PC-3 (cell line): ENCODE measurements around the gene NDUFAF3. TPM values are rescaled to one million over a fixed set of nuclear protein-coding genes. Genes with fewer than 3 reads are reported as not detected.
A peak's percentile ranks its signal among the peaks of the same experiment; 100 is the strongest.

Experiments
- ATAC-seq: fragments of 200-7000 bp; cut with Tn5 transposase; 2 replicates; pipeline ENCODE4 v1.9.1; 2020; ENCODE audit warnings: mild to moderate bottlenecking, moderate library complexity
- BruUV-seq: library from RNA; stranded (reverse); fragments of 400-500 nt; replicated peaks from 2 replicates; lab custom pipeline; 2021; lab: Mats Ljungman, UMichigan
- CTCF ChIA-PET: fragments of 300-600 bp; sonication (Branson Sonifier 250); formaldehyde crosslinking; loops from one replicate; lab custom pipeline; 2022; ENCODE audit warnings: antibody characterized with exemption; lab: Charles Lee
- POLR2A ChIA-PET: fragments of 300-600 bp; sonication (Branson Sonifier 250); formaldehyde crosslinking; loops from one replicate; lab custom pipeline; 2022; ENCODE audit warnings: antibody characterized with exemption; ENCODE audit not compliant: unreplicated experiment; lab: Charles Lee
- DNase-seq: peaks from one replicate; pipeline ENCODE4 v3.0.0-alpha.2; 2015
- H2AFZ ChIP-seq: fragments of 300-600 bp; sonication (generic); 2 replicates; pipeline ENCODE4 v1.6.0; 2016; ENCODE audit warnings: antibody characterized with exemption, low read length
- H3F3A ChIP-seq: fragments of 300-600 bp; sonication (generic); one replicate; pipeline ENCODE4 v1.6.0; 2017; ENCODE audit warnings: antibody characterized with exemption, low read length, control low read depth, mild to moderate bottlenecking; ENCODE audit not compliant: unreplicated experiment
- H3K27ac ChIP-seq: fragments of 300-600 bp; sonication (generic); 2 replicates; pipeline ENCODE4 v1.5.1; 2016; ENCODE audit warnings: mild to moderate bottlenecking, low read length
- H3K27me3 ChIP-seq: fragments of 300-600 bp; sonication (generic); 2 replicates; pipeline ENCODE4 v1.6.1; 2016; ENCODE audit warnings: low read length, mixed read lengths
- H3K36me3 ChIP-seq: fragments of 300-600 bp; sonication (generic); 2 replicates; pipeline ENCODE4 v1.6.1; 2016; ENCODE audit warnings: low read depth, mixed run types, low read length, mixed read lengths
- H3K4me1 ChIP-seq: fragments of 300-600 bp; sonication (generic); 2 replicates; pipeline ENCODE4 v1.5.1; 2016; ENCODE audit warnings: low read length; ENCODE audit not compliant: insufficient read depth
- H3K4me2 ChIP-seq: fragments of 300-600 bp; sonication (generic); 2 replicates; pipeline ENCODE4 v1.6.0; 2016; ENCODE audit warnings: low read length
- H3K4me3 ChIP-seq: fragments of 300-600 bp; sonication (generic); 2 replicates; pipeline ENCODE4 v1.5.1; 2016; ENCODE audit warnings: mild to moderate bottlenecking, low read length, mixed read lengths
- H3K79me2 ChIP-seq: fragments of 300-600 bp; sonication (generic); 2 replicates; pipeline ENCODE4 v1.6.1; 2017; ENCODE audit warnings: low read length, mixed read lengths
- H3K9ac ChIP-seq: fragments of 300-600 bp; sonication (generic); 2 replicates; pipeline ENCODE4 v1.6.0; 2016; ENCODE audit warnings: mild to moderate bottlenecking, low read length
- H3K9me2 ChIP-seq: fragments of 300-600 bp; sonication (generic); replicated peaks from 2 replicates; pipeline ENCODE4 v1.6.1; 2016; ENCODE audit warnings: mixed run types, low read length, mixed read lengths
- H3K9me3 ChIP-seq: fragments of 300-600 bp; sonication (generic); 2 replicates; pipeline ENCODE4 v1.6.1; 2016; ENCODE audit warnings: low read length, mixed read lengths
- H4K20me1 ChIP-seq: fragments of 300-600 bp; sonication (generic); 2 replicates; pipeline ENCODE4 v1.6.1; 2016; ENCODE audit warnings: low read length, mixed read lengths
- EZH2 ChIP-seq: fragments of 300-600 bp; sonication (generic); IDR thresholded peaks from one replicate; pipeline ENCODE4 v1.6.1; 2017; ENCODE audit warnings: antibody characterized with exemption, mild to moderate bottlenecking, low read length; ENCODE audit not compliant: unreplicated experiment
- EZH2phosphoT487 ChIP-seq: fragments of 300-600 bp; sonication (generic); IDR thresholded peaks from 2 replicates; pipeline ENCODE4 v1.6.1; 2018; ENCODE audit warnings: mild to moderate bottlenecking, antibody characterized with exemption, low read length, borderline replicate concordance
- intact Hi-C: fragments of 100-400 bp; cut with micrococcal nuclease; formaldehyde crosslinking; loops from 2 replicates; pipeline ENCODE4 v1.9.0; 2023
- total RNA-seq: library from RNA; depleted of rRNA; stranded (reverse); fragments of >200 nt; gene quantifications from 2 replicates; pipeline ENCODE4 v1.2.3, GENCODE V29; 2014
- TF ChIP-seq, protein P1 (sequence below): fragments of 300-600 bp; sonication (generic); conservative IDR thresholded peaks from 2 replicates; pipeline ENCODE4 v1.5.1; 2017; ENCODE audit warnings: antibody characterized with exemption, low read depth, mild to moderate bottlenecking, low read length

The NDUFAF3 gene
- total RNA-seq, 1 experiment from 2014 or later = 211 TPM

DNA sequence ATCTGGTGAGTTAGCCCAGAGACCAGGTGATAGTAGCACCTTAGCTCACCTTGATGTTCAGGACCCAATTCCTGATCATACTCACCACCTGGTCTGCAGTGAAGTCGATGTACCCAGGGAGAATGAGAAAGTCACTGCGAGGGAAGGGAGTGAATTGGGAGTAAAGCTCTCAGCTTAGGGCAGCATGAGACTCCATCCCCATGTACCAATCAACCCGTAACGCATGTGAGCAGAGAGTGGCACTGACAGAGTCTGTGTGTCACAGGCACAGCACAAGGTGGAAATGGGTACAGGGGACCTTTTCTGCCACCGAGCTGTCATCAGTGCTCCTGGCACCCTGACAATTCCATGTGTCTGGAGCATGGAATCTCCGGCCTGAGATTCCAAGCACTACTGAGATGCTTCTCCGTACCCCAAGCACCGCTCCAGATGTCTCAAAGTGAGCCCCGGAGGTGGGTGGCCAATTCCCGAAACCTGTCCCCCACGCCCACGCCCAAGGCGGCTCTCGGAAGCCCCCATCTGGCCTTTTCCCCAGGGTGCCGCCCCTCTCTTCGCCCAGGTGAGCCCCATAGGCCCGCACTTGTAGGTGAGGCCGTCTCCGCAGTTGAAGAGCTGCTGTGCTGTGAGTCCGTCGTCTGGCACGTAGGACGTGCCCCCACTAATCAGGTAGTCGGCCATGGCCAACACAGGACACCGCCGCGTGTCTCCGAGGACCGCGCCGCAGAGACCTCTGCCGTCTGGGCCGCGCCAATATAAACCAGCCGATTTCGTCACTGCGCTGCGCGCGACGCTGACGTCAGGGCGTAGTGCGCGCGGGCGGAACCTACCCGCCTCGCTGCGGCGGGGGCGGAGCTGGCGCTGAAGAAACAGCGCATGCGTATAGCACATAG, 7.0 kb downstream of the NDUFAF3 start, which contains the start of gene IMPDH2:
Gene IMPDH2, minus strand, starts transcription at position 726 of the 890 bp plus-strand sequence. Its CDS starts 48 bp downstream, at position 678.
- H3K9me3 ChIP-seq = no peaks in the 10 kb centered on the region
- H3K36me3 ChIP-seq = peaks cover 79% of the 10 kb centered on the region
- peak within 1 kb of the TSS; percentile 56 for H2AFZ ChIP-seq
- H3K27ac ChIP-seq = peak within 1 kb of the TSS; percentile 68
- H3F3A ChIP-seq = peaks cover 10% of the 10 kb centered on the region
- TF ChIP-seq EZH2phosphoT487 = no peak
- TF ChIP-seq EZH2 = no peak
- TF ChIP-seq, protein P1, sequence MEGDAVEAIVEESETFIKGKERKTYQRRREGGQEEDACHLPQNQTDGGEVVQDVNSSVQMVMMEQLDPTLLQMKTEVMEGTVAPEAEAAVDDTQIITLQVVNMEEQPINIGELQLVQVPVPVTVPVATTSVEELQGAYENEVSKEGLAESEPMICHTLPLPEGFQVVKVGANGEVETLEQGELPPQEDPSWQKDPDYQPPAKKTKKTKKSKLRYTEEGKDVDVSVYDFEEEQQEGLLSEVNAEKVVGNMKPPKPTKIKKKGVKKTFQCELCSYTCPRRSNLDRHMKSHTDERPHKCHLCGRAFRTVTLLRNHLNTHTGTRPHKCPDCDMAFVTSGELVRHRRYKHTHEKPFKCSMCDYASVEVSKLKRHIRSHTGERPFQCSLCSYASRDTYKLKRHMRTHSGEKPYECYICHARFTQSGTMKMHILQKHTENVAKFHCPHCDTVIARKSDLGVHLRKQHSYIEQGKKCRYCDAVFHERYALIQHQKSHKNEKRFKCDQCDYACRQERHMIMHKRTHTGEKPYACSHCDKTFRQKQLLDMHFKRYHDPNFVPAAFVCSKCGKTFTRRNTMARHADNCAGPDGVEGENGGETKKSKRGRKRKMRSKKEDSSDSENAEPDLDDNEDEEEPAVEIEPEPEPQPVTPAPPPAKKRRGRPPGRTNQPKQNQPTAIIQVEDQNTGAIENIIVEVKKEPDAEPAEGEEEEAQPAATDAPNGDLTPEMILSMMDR = peak; percentile 22; the same call in 1 of the 2 replicates
- ChIA-PET CTCF (no interaction called here), POLR2A (interaction anchor here (0.5 to 0.6 kb wide), 9 partner anchors 9 to 727 kb away, joined by 3 to 26 read pairs (median 3); partner anchors contain the start of gene WDR6)
- peak within 1 kb of the TSS; percentile 83 for H3K4me3 ChIP-seq
- H3K79me2 ChIP-seq = peaks cover 53% of the 10 kb centered on the region
- DNase-seq (peak; percentile 98), ATAC-seq (peak; percentile 89)
- 0 out of 2 replicates have a peak, but pooled peaks cover 13% of the 10 kb centered on the region for H4K20me1 ChIP-seq
- peak within 1 kb of the TSS; percentile 96 for H3K9ac ChIP-seq
- H3K9me2 ChIP-seq = no peaks in the 10 kb centered on the region
- no peaks in the 10 kb centered on the region for H3K27me3 ChIP-seq
- H3K4me2 ChIP-seq = peak within 1 kb of the TSS; percentile 97
- H3K4me1 ChIP-seq = peaks cover 39% of the 10 kb centered on the region
- TSS peak; percentile 62 for BruUV-seq
- intact Hi-C loops = no loop called here

DNA sequence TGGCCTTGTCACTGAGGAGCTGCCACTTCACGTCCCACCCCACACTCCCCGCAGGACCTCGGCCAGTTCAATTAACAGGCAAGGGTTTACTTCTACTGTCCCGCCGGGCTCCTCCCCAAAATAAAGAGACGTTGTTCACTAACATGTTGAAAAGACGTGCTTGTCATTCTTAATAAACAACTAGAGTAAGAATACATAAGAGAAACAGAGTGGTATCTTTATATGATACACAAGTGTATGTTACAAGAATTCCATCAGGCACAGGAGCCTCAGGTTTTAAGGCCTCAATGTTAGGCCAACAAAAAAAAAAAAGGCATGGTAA, 7.6 kb downstream of the NDUFAF3 start:
- TF ChIP-seq EZH2 = no peak
- no peak for TF ChIP-seq EZH2phosphoT487
- TF ChIP-seq, protein P1 = no peak
- H3K9ac ChIP-seq = peak overlapping the region; percentile 96; the same call in 1 of the 2 replicates
- H3K9me3 ChIP-seq = no peaks in the 10 kb centered on the region
- peak overlapping the region; percentile 83; the same call in 1 of the 2 replicates for H3K4me3 ChIP-seq
- DNase-seq = no peak
- H4K20me1 ChIP-seq = 0 out of 2 replicates have a peak, but pooled peaks cover 13% of the 10 kb centered on the region
- H3K79me2 ChIP-seq = peaks cover 47% of the 10 kb centered on the region
- H3K4me1 ChIP-seq = peaks cover 33% of the 10 kb centered on the region
- intact Hi-C loops = no loop called here
- H3F3A ChIP-seq = peaks cover 10% of the 10 kb centered on the region
- ChIA-PET CTCF (no interaction called here), POLR2A (interaction anchor here (0.5 to 0.6 kb wide), 8 partner anchors 10 to 321 kb away, joined by 3 to 26 read pairs (median 4); partner anchors contain the start of gene WDR6)
- peak overlapping the region; percentile 31; the same call in 1 of the 2 replicates for H3K27ac ChIP-seq
- BruUV-seq = no TSS peak
- H2AFZ ChIP-seq = peak overlapping the region; percentile 56
- H3K27me3 ChIP-seq = no peaks in the 10 kb centered on the region
- H3K36me3 ChIP-seq = peaks cover 74% of the 10 kb centered on the region
- no peaks in the 10 kb centered on the region for H3K9me2 ChIP-seq
- H3K4me2 ChIP-seq = peak overlapping the region; percentile 97
- no peak; the same call in 1 of the 2 replicates for ATAC-seq
